IMR-90 (cell line): ENCODE data around the gene POMT2. TPM values are rescaled to one million over a fixed set of nuclear protein-coding genes. Genes with fewer than 3 reads are reported as not detected.

Experiments used
- ATAC-seq: fragments of 200-7000 bp; cut with Tn5 transposase; 2 replicates; pipeline ENCODE4 v1.9.1; 2020; ENCODE audit warnings: low read depth, mild to moderate bottlenecking, moderate library complexity
- BruUV-seq: library from RNA; stranded (reverse); fragments of 400-500 nt; replicated peaks from 2 replicates; lab custom pipeline; 2021; lab: Mats Ljungman, UMichigan
- CTCF ChIA-PET: fragments of 300-600 bp; formaldehyde crosslinking; extraction: SDS; loops from one replicate; lab custom pipeline; 2021; ENCODE audit warnings: antibody characterized with exemption; lab: Yijun Ruan, JAX
- POLR2A ChIA-PET: fragments of 300-600 bp; sonication (Branson Sonifier 250); formaldehyde crosslinking; loops from one replicate; lab custom pipeline; 2022; ENCODE audit warnings: antibody characterized with exemption; ENCODE audit not compliant: unreplicated experiment; lab: Charles Lee
- DNase-seq: peaks from one replicate; pipeline ENCODE4 v3.0.0; 2013
- H2AFZ ChIP-seq: replicated peaks from 2 replicates; pipeline ENCODE3; 2013; ENCODE audit warnings: low read length, mild to moderate bottlenecking; ENCODE audit not compliant: poor library complexity
- H2AK5ac ChIP-seq: 2 replicates; pipeline ENCODE4 v1.6.1; 2013; ENCODE audit warnings: low read depth, low read length, inconsistent platforms
- H2AK9ac ChIP-seq: replicated peaks from 2 replicates; pipeline ENCODE3; 2013; ENCODE audit warnings: mild to moderate bottlenecking, low read depth, low read length, moderate library complexity; ENCODE audit not compliant: poor library complexity
- H2BK120ac ChIP-seq: 2 replicates; pipeline ENCODE4 v1.6.1; 2013; ENCODE audit warnings: low read depth, low read length, inconsistent platforms
- H2BK15ac ChIP-seq: 3 replicates; pipeline ENCODE4 v1.6.1; 2013; ENCODE audit warnings: low read depth, low read length, inconsistent platforms
- H2BK20ac ChIP-seq: 2 replicates; pipeline ENCODE4 v1.6.1; 2013; ENCODE audit warnings: low read depth, mild to moderate bottlenecking, inconsistent platforms, low read length, moderate library complexity
- H2BK5ac ChIP-seq: 2 replicates; pipeline ENCODE4 v1.6.1; 2013; ENCODE audit warnings: mild to moderate bottlenecking, low read depth, low read length, inconsistent platforms; ENCODE audit not compliant: poor library complexity, severe bottlenecking
- H3K14ac ChIP-seq: replicated peaks from 2 replicates; pipeline ENCODE4 v1.6.1; 2013; ENCODE audit warnings: low read depth, low read length, inconsistent platforms
- H3K18ac ChIP-seq: 2 replicates; pipeline ENCODE4 v1.6.1; 2013; ENCODE audit warnings: low read depth, low read length, control low read depth
- H3K23ac ChIP-seq: 2 replicates; pipeline ENCODE4 v1.6.1; 2013; ENCODE audit warnings: low read depth, low read length, inconsistent platforms
- H3K27ac ChIP-seq: 2 replicates; pipeline ENCODE4 v1.5.1; 2013; ENCODE audit warnings: mild to moderate bottlenecking, control low read depth, low read length; ENCODE audit not compliant: insufficient read depth
- H3K27me3 ChIP-seq: 2 replicates; pipeline ENCODE4 v1.6.1; 2013; ENCODE audit warnings: low read length; ENCODE audit not compliant: control insufficient read depth, insufficient read depth
- H3K36me3 ChIP-seq: 2 replicates; pipeline ENCODE4 v1.6.1; 2013; ENCODE audit warnings: low read length, mixed read lengths; ENCODE audit not compliant: control insufficient read depth, insufficient read depth
- H3K4ac ChIP-seq: 2 replicates; pipeline ENCODE4 v1.6.1; 2013; ENCODE audit warnings: low read depth, low read length, inconsistent platforms
- H3K4me1 ChIP-seq: 2 replicates; pipeline ENCODE4 v1.6.1; 2013; ENCODE audit warnings: low read length, mixed read lengths; ENCODE audit not compliant: control insufficient read depth, insufficient read depth
- H3K4me2 ChIP-seq: 2 replicates; pipeline ENCODE4 v1.6.1; 2013; ENCODE audit warnings: low read depth, mild to moderate bottlenecking, control low read depth, low read length, moderate library complexity
- H3K4me3 ChIP-seq: 2 replicates; pipeline ENCODE4 v1.5.1; 2013; ENCODE audit warnings: low read depth, mild to moderate bottlenecking, control low read depth, low read length, moderate library complexity; ENCODE audit not compliant: insufficient read depth
- H3K56ac ChIP-seq: 2 replicates; pipeline ENCODE4 v1.6.1; 2013; ENCODE audit warnings: low read length, inconsistent platforms; ENCODE audit not compliant: insufficient read depth; ENCODE audit errors: extremely low read depth
- H3K79me1 ChIP-seq, 2 experiments: 2 replicates each; pipeline ENCODE4 v1.6.1; 2013; ENCODE audit warnings: low read length in 2 of 2, inconsistent platforms in 1 of 2, low read depth in 1 of 2
- H3K9ac ChIP-seq: 2 replicates; pipeline ENCODE4 v1.6.1; 2013; ENCODE audit warnings: low read depth, low read length, control low read depth
- H3K9me1 ChIP-seq: 2 replicates; pipeline ENCODE4 v1.6.1; 2013; ENCODE audit warnings: low read length, inconsistent platforms; ENCODE audit not compliant: insufficient read depth
- H3K9me3 ChIP-seq: 2 replicates; pipeline ENCODE4 v1.6.1; 2013; ENCODE audit warnings: low read length; ENCODE audit not compliant: control insufficient read depth, insufficient read depth
- H4K20me1 ChIP-seq: 2 replicates; pipeline ENCODE4 v1.6.1; 2013; ENCODE audit warnings: low read length, inconsistent platforms; ENCODE audit not compliant: insufficient read depth
- H4K5ac ChIP-seq: 2 replicates; pipeline ENCODE4 v1.6.1; 2013; ENCODE audit warnings: mild to moderate bottlenecking, low read depth, low read length, control low read depth
- H4K8ac ChIP-seq, 2 experiments: 2 replicates each; pipeline ENCODE4 v1.6.1; 2013; ENCODE audit warnings: low read depth in 2 of 2, low read length in 2 of 2, control low read depth in 1 of 2, inconsistent platforms in 1 of 2
- H4K91ac ChIP-seq: 2 replicates; pipeline ENCODE4 v1.6.1; 2013; ENCODE audit warnings: low read depth, low read length, inconsistent platforms; ENCODE audit not compliant: insufficient read depth
- BHLHE40 ChIP-seq: fragments of 150-350 bp; IDR thresholded peaks from 2 replicates; pipeline ENCODE4 v1.6.1; 2016; ENCODE audit warnings: mild to moderate bottlenecking, low read depth, low read length
- CTCF ChIP-seq: conservative IDR thresholded peaks from 2 replicates; pipeline ENCODE4 v1.5.1; 2012; ENCODE audit warnings: mild to moderate bottlenecking, low read depth, low read length, improper control_type of control experiment
- MAZ ChIP-seq: IDR thresholded peaks from 2 replicates; pipeline ENCODE4 v1.6.1; 2012; ENCODE audit warnings: low read depth, mild to moderate bottlenecking, low read length, improper control_type of control experiment, moderate library complexity, borderline replicate concordance
- USF2 ChIP-seq: fragments of 150-350 bp; IDR thresholded peaks from 2 replicates; pipeline ENCODE4 v1.6.1; 2017; ENCODE audit warnings: mild to moderate bottlenecking, antibody characterized with exemption, low read length, low read depth
- WGBS, 2 experiments: methylation state at CpG; one replicate each; pipeline versions ENCODE4 v1.1.5 to v1.1.7; 2013; ENCODE audit warnings: missing lambda C conversion rate in 2 of 2; ENCODE audit not compliant: insufficient read length in 1 of 2; ENCODE audit errors: extremely low coverage in 2 of 2; 5-methylcytosine and 5-hydroxymethylcytosine counted together
- dilution Hi-C: fragments of 300-500 bp; cut with HindIII; formaldehyde crosslinking; loops from one replicate; pipeline ENCODE4 v1.14.3; 2018; ENCODE audit warnings: low sequenced_read_pairs; ENCODE audit not compliant: unreplicated experiment
- in situ Hi-C: fragments of 300-500 bp; cut with MboI; formaldehyde crosslinking; loops from 3 replicates; pipeline ENCODE4 v1.14.3; 2019; ENCODE audit warnings: low sequenced_read_pairs, inconsistent platforms, mixed read lengths
- intact Hi-C: fragments of 100-400 bp; cut with micrococcal nuclease; formaldehyde crosslinking; loops from 2 replicates; pipeline ENCODE4 v1.10.0; 2022
- polyA plus RNA-seq, 3 experiments: library from polyadenylated mRNA; depleted of rRNA; stranded (reverse); fragments of >200 nt; gene quantifications; 2 replicates each; pipeline ENCODE4 v1.2.3, GENCODE V29; 2012; ENCODE audit warnings: low replicate concordance in 1 of 3
- total RNA-seq: library from RNA; depleted of rRNA; stranded (reverse); fragments of >200 nt; gene quantifications from 2 replicates; pipeline ENCODE4 v1.2.3, GENCODE V29; 2012

The POMT2 gene
- total and polyA plus RNA-seq, 2 of the 4 experiments (the other 2 are of a cell fraction), result 6.5 to 13.0 TPM

DNA sequence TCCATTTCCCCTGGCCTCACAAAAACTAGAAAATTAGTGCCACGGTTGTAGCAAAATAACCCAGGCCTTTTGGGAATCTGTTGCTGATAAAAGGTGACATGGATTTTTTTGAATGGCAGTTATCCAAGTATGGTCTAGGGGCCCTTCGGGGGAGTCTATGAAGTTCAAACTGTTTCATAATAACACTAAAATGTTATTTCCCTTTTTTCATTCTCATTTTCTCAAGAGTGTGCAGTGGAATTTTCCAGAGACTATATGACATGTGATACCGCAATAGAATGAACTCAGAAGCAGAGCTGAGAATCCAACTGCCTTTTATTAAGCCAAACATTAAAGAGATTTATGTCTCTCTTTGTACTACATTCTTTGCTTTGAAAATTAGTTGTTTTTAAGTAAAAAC, 27.1 kb upstream of the POMT2 start:
- H4K8ac ChIP-seq, result no peak overlapping the region
- no peak overlapping the region for H3K4me2 ChIP-seq
- intact Hi-C loops (no loop called here), in situ Hi-C loops (no loop called here), dilution Hi-C loops (no loop called here)
- TF ChIP-seq CTCF (no peak), USF2 (no peak), MAZ (no peak), BHLHE40 (no peak)
- H2AK9ac ChIP-seq, result no peak overlapping the region
- POLR2A ChIA-PET, result no interaction called here
- H3K9ac ChIP-seq, result no peak overlapping the region
- no peaks in the 10 kb centered on the region for H3K27me3 ChIP-seq
- DNase-seq, result no peak
- no peak overlapping the region for H2BK120ac ChIP-seq
- H2AFZ ChIP-seq, result no peak overlapping the region
- H3K56ac ChIP-seq, result no peak overlapping the region
- H2BK20ac ChIP-seq, result no peak overlapping the region
- H3K9me3 ChIP-seq, result no peaks in the 10 kb centered on the region
- no peak overlapping the region for H4K5ac ChIP-seq
- no peak overlapping the region for H3K18ac ChIP-seq
- no peak overlapping the region for H2BK5ac ChIP-seq
- ATAC-seq, result no peak
- no peak overlapping the region for H3K27ac ChIP-seq
- no peak overlapping the region for H3K4me3 ChIP-seq
- H3K23ac ChIP-seq, result no peak overlapping the region
- no CpG with 5 or more reads among the region's 3 CpGs for WGBS, 2 experiments
- no TSS peak for BruUV-seq
- H3K36me3 ChIP-seq, result peaks cover 2% of the 10 kb centered on the region; the same call in 1 of the 2 replicates
- H3K79me1 ChIP-seq, result no peaks in the 10 kb centered on the region
- H3K9me1 ChIP-seq, result no peaks in the 10 kb centered on the region
- CTCF ChIA-PET, result no interaction called here
- H4K91ac ChIP-seq, result no peak overlapping the region
- H3K4me1 ChIP-seq, result peaks cover under 1% of the 10 kb centered on the region; the same call in 1 of the 2 replicates
- no peak overlapping the region for H2BK15ac ChIP-seq
- no peaks in the 10 kb centered on the region for H4K20me1 ChIP-seq
- H2AK5ac ChIP-seq, result no peak overlapping the region
- no peak overlapping the region for H3K14ac ChIP-seq
- H3K4ac ChIP-seq, result no peak overlapping the region
